ENCODE data around the gene CYSLTR2.

GRCh38 chr13:48728226-48728625 is 74.5 kb downstream of the CYSLTR2 start:
- TF ChIP-seq CTCF (conservative IDR thresholded peaks at IDR 0.05), result no peak
- no peak for TF ChIP-seq ZFX (IDR thresholded peaks at IDR 0.05)
